Activated gamma-delta T cell (primary cell): ENCODE data around the gene ETDC.
"Not testable (repeated sequence)": the region's sequence is repeated elsewhere in the genome, so short reads cannot be mapped to it uniquely, and the experiment has no call there.

Experiments
- DNase-seq: peaks from one replicate; lab custom pipeline; 2025; lab: John Stamatoyannopoulos, UW
- total RNA-seq, 2 donors: gene quantifications; one replicate each; lab custom pipeline; 2026; lab: John Stamatoyannopoulos, UW

ETDC gene
- total RNA-seq = 0 reads per million in 2 donors

- DNase-seq = no peak
Measured at GRCh38 chrX:135309430-135309923, at the start of gene ETDC. ETDC (plus strand) TSS chrX:135309480; CDS start chrX:135309480, 0 bp downstream.

- DNase-seq = not testable (repeated sequence)
Measured at GRCh38 chrX:135260976-135261375, 48.3 kb upstream of the ETDC start.

- DNase-seq = peak; percentile 1
Measured at GRCh38 chrX:135263376-135263775, 45.9 kb upstream of the ETDC start.

DNA sequence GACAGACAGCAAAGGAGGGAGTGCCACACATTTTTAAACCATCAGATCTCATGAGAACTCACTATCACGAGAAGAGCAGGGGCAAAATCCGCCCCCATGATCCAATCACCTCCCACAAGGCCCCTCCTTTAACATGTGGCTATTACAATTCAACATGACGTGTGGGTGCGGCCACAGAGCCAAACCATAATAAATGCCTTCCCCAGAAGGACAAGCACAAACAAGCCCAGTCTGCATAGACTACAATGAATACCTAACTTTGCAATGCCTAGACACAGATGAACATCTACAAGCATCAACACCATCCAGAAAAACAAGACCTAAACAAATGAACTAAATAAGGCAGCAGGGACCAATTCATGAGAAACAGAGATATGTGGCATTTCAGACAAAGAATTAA is 45.1 kb upstream of the ETDC start:
- DNase-seq = no peak

DNA sequence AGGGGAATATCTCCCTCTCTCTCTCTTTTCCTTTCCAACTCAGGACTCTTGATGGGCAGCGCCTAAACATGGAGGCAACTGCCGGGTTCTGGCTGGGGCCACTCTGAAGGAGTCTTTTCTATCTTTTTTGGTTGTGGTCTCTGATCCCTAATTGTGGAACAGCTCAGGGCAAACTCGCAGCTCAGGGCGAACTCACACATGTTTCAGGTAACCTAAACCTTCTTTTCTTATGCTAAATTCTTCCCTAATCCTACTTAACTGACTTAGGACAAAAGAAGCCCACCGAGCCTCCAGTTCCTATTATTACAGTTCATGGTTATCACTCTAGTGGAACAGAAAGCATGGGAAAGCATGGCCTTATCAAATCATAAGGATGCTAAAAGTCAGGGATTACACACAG is 36.1 kb upstream of the ETDC start:
- no peak for DNase-seq

GRCh38 chrX:135275973-135276372 is 33.3 kb upstream of the ETDC start:
- no peak for DNase-seq

DNA sequence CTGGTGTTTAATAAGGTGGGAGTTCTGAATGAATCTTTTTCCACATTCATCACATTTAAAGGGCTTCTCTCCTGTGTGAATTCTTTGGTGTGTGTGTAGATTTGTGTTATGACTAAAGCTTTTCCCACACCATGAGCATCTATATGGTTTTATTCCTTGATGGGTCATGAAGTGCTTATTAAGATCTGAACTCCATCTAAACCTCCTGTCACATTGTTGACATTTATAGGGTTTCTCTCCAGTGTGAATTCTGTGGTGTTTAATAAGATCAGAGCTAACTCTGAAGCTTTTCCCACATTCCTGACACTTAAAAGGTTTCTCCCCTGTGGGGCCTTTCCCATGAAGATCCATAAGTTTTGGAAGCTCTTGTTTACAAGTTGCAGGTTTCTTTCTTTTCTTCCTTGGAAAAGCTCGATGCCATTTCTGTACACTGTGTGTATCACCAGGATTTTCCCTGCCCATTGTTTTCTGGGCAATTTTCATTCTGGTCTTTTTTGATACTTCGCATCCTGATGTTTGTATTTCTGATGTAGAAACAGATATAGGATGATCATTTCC is 21.9 kb upstream of the ETDC start:
- DNase-seq = no peak

DNA sequence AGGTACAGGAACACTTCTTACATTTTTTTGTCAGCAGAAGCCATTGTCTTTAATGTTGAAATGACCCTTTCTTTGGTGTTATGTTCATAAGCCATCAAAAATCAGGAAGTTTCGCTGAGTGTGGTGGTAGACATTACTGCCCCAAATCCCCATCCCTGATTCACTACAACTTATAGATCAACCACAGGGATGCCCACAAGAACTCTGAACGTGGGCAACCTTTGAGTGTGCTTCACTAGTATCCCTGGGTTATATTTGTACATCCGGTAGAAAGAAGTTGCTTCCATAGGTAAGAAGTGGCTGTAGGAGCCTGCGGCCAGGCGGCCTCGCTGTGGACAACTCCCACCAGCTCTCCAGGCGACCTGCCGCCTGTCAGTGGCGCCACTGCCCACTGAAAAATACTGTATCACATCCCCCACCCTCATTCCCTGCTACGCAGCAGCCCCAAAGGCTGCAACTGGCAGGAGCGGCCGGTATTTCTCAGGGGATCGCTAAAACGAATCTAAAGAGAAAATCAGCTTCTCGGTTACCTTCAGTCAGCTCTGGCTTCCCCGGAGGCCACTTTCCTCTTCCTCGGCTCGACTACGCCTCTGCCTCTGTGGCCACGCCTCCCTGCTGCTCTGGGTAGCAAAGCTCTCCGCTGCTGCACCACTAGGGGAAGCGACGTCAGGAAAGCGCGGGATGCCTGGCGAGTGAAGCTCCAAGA is 13.9 kb upstream of the ETDC start:
- DNase-seq = peak; percentile 11

GRCh38 chrX:135295944-135296305 is 13.4 kb upstream of the ETDC start:
- no peak for DNase-seq

DNA sequence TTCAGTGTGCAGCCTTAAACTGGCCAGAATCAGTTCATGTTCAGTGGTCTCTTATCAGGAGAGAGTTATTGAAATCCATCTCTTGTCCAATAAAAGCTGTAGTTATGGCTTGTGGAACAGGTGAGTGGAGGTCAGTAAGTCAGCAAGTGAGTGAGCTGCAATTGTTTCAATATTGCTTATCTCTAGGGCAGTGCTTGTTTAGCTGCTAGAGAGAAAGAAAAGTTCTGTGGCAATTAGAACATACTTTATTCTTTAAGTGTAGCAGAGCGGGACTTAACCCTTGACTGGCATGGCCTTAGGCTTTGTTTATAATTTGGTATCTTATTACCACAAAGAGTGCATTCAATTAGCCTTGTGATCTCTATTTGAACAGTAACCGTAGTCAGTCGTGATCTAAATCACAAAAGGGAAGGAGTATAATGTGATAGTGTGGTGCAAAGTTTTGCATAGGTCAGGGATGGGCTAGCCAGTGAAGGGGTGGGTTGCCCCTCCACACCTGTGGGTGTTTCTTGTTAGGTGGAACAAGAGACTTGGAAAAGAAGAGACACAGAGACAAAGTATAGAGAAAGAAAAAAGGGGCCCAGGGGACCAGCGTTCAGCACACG is 6.9 kb upstream of the ETDC start:
- DNase-seq = no peak

- DNase-seq = no peak
Measured at GRCh38 chrX:135304741-135305140, 4.5 kb upstream of the ETDC start.

- DNase-seq = no peak
Measured at GRCh38 chrX:135307171-135307570, 2.1 kb upstream of the ETDC start.

GRCh38 chrX:135308345-135308855 is 880 bp upstream of the ETDC start:
- DNase-seq = no peak

DNA sequence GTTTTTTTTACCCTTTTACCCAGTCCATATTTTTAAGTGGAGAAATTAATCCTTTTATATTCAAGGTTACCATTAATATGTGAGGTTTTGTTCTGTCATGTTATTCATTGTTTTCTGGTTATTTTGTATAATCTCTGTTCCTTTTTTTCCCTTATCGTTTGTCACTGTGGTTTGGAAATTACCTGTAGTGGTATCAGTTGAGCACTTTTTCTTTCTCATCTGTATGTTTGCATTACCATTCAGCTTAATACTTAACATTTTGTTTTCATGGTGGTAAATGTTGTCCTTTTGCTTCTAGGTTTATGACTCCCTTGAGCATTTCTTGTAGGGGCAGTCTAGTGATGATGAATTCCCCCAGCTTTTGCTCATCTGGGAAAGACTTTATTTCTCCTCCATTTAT is 6.6 kb downstream of the ETDC start:
- no peak for DNase-seq

DNA sequence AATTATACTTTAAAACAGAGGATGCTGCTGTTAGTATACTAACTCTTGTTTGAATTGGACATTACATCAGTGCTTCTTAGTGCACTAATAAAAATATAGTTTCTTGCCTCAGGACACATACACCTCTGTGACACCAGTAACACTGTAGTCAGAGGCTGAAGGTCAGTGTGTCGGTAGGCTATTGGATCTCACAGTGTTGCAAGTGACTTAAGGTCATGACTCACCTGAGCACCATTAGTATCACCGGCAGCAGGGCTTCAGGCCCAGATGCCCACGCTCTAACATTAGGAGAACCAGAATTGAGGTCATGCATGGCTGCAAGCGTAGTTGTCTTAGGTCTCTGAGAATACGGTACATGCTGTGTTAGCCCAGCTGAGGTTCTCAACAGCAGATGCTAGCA is 15.2 kb downstream of the ETDC start:
- no peak for DNase-seq

DNA sequence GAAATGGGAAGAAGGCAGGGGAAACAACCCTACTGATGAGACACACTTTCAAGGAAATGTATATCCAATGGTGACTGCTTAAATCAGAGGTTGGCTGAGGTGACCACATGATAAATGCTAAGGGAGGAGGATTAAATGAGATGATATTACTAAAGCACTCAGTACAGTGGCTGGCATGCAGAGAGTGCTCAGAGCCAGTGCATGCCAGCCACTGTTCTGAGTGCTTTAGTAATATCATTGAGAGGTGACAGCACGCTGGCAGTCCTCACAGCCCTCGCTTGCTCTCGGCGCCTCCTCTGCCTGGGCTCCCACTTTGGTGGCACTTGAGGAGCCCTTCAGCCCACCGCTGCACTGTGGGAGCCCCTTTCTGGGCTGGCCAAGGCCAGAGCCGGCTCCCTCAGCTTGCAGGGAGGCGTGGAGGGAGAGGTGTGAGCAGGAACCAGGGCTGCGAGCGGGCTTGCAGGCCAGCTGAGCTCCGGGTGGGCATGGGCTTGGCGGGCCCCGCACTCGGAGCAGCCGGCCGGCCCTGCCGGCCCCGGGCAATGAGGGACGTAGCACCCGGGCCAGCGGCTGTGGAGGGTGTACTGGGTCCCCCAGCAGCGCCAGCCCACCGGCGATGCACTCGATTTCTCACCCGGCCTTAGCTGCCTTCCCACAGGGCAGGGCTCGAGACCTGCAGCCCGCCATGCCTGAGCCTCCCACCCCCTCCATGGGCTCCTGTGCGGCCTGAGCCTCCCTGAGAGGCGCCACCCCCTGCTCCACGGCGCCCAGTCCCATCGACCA is 15.9 kb downstream of the ETDC start:
- peak; percentile 2 for DNase-seq

- DNase-seq = no peak
Measured at GRCh38 chrX:135327299-135327698, 18.0 kb downstream of the ETDC start.

DNA sequence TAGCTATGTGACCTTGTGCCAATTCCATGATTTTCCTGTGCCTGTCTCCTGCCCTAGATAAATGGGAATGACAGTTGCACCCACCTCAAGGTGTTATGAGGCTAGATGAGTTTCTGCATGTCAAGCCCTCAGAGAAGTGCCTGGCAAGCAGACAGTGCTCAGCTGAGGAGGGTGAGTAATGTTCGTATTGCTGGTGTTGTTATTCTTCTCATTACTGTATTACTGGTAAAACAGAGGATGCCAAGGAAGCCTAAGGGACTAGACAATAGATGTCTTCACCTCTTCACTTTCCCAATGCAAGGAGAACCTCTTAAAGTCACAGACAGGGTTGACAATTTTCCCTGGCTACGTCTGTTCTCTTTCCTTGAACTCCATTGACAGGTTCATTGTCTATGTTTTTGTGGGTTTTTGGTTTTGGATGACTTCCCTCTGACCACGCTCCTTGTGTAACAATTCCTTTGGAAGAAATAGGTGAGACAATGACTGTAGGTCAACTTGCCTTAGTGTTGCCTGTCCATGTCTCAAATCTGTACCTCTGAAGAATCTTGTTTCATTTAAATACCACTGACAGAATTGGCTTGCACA is 19.2 kb downstream of the ETDC start:
- no peak for DNase-seq

GRCh38 chrX:135330706-135331105 is 21.4 kb downstream of the ETDC start:
- DNase-seq = no peak

DNA sequence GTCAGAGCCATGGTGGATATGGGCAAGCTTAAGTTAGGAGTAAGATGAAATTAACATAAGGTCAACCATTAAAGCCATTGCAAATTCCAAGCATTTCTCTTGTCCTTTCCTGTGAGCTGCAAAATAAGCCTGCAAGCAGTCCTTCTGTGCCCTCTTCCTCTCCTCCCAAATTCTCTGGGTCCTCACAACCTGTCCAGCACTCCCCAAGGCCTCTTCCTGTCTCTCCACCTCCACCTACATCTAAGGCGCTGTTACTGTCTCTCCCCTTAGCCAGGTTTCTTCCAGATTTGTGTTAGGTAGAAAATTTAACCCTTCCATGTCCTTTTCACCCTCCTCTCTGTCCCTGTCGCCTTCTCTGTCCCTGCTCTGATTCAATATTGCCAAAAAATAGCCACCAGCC is 22.2 kb downstream of the ETDC start:
- no peak for DNase-seq

GRCh38 chrX:135340831-135341230 is 31.6 kb downstream of the ETDC start:
- no peak for DNase-seq

- DNase-seq = no peak
Measured at GRCh38 chrX:135345107-135345589, 35.9 kb downstream of the ETDC start.
